ENCODE measurements around the gene GGA1.

DNA sequence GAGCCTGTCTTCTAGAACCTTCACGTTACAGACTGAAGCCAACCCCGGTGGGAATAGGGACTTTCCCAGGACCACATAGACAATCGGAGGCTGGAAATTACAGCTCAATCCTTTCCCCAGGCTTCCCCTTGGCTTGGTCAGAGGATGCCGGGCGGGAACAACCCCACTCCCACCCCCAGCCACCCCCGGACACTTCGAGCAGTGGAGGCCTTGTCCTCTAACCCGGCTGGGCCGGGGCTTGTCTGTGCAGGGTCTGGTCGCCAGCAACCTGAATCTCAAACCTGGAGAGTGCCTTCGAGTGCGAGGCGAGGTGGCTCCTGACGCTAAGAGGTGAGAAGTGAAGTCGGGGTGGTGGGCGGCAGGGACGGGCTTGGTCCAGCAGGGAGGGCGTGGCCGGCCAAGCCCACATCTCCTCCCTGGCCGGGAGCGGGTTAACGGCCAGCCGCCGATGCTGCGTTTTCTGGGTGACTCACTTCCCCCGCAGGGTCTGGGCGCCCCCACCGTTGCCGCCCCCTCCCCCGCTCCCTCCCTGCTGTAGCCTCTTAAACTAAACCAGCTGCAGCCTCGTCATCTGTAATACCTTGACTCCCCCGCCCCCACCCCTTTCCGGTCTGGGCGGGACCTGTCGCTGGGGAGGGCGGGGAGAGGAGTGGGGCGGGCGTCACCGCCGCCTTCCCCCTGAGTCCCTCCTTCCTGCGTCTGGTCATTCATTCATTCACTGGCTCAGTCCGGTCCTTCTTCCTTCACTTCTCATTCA lies 68.3 kb downstream of the GGA1 start:
- TF ChIP-seq CTCF (IDR thresholded peaks at IDR 0.05; ENCODE audit: insufficient read depth, low read depth, low read length) (no peak), EZH2 (IDR thresholded peaks at IDR 0.05; ENCODE audit: insufficient read depth, low read length) (no peak)

Measured in astrocyte (in vitro differentiated cells and primary cell).